TTC549 (cell line): ENCODE data around the gene PDE7B.

Experiments
- FAIRE-seq: peaks from 2 replicates; lab custom pipeline; 2012; peaks lifted over from hg19 to GRCh38; lab: Jason Lieb, UNC

The PDE7B gene

DNA sequence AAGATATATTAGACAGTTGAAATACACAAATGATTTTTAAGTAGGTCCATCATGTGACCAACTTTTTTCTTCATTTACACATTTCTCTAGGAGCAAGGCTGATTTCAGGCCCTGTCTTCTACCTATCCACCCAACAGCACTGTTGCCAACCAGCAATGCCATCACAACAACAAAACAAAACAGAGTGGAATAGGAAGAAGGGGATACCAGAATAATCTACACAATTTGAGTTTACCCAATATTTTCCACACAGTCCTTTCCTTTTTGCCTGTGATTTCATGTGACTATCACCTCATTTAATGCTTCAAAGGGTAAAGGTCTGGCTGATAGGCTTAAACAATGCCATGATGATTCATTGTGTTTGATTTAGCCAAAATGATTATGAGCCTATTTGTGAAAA lies 303.7 kb downstream of the PDE7B start:
- FAIRE-seq = no peak

- FAIRE-seq = no peak
Measured at GRCh38 chr6:136157743-136158142, 306.2 kb downstream of the PDE7B start.

- no peak for FAIRE-seq
Measured at GRCh38 chr6:136158387-136158821, 306.9 kb downstream of the PDE7B start.

DNA sequence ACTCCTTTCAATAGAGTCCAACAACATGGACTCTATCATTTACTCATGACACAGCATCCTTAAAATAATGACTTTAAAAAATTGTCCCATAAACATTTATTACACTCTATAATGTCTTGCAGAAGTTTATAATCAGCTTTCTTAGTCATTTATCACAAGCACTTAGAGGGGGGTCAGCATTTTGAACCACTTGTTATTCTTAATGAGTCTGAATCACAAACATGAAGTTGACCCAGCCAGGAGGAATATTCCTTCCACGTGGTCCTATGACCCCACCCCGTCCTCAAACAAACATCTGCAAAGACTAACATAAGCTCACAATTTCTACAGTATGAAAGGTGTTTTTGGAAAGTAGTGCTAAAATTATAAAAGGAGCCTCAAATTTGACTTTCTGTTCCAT lies 307.5 kb downstream of the PDE7B start:
- FAIRE-seq = no peak

DNA sequence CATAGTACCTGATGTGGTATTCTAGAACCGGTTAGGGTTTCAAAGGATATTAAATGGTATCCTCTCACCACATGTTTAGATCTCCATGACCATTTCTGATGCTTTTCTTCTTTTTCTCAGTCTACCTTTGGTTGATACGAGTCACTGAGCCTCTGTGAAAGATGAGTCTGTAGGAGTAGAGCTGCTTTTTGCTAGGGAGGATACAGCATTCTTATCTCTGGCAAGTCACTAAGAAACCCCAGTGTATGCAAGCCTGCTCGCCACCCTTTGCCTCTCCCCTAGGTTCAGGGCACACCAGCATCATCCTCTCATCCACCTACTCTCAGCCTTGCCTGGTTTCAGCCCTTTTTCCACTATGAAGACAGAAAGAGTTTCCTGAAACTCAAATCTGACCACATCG lies 308.7 kb downstream of the PDE7B start:
- FAIRE-seq = no peak

- no peak for FAIRE-seq
Measured at GRCh38 chr6:136161950-136162349, 310.4 kb downstream of the PDE7B start.

- no peak for FAIRE-seq
Measured at GRCh38 chr6:136163260-136163659, 311.8 kb downstream of the PDE7B start.

DNA sequence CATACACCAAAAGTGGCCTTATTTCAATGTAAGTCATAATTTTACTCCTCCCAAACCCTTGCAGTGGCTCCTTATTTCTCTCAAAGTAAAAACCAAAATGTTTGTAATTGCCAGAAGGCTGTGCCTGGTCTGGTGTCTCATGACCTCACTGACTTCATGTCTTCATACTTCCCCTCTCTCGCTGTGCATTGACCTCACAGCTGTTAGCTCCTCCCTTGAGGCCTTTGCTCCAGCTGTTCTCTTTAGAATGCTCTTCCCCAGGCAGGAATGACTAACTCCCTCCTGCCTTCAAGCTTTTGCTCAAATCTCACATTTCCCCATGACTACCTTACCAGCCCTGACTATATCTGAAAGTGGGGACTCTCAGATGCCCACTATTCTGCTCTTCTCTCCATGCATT lies 315.3 kb downstream of the PDE7B start:
- no peak for FAIRE-seq

DNA sequence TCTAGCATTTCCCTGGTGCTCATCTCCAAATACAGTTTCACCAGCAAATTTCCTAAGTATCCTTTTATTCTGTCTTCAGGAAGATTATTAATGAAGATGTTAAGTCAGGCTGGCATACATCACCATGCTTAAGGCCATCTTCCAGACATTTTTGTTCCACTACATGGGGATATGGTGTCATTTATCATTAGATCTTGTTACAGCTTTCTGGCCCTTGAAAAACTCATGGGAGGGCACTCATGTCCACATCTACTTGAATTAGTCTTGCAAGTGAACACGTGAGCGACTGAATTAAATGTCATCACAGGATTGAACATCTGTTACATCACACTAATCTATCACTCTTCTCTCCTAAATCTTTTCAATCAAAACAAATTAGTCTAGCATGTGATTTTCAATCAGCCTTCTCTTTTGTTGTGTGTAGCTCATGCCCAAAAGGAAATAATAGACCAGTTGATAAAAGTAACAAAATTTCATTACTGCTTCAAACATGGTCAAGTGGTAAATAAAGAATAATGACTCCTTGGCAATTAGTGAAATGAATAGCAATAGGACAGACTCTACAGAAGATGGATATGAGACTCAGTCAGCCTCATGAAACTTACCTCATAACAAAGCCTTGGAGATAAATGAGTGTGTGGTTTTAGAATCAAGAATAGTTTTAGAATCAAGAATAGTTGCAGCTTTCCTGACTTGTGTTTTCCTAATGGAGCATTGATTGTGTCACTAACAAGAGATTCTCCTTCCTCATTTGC lies 318.1 kb downstream of the PDE7B start:
- no peak for FAIRE-seq

DNA sequence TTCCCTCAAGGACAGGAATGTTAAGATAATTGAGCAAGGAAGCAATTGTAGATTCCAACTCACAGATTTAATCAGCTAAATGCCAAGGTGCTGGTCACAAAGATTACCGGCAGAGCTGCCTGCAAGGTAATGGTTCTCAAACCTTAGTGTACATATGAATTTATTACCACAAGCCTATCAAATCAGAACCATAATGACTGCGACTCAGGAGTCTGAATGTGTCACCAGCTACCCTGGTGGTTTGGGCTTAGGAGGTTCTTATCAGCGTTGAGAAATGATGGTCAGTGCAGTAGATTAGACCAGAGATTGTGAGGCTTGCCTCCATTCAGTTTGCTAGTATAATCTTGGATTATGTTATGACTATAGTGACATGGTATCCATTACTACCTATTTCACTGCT lies 319.7 kb downstream of the PDE7B start:
- no peak for FAIRE-seq

DNA sequence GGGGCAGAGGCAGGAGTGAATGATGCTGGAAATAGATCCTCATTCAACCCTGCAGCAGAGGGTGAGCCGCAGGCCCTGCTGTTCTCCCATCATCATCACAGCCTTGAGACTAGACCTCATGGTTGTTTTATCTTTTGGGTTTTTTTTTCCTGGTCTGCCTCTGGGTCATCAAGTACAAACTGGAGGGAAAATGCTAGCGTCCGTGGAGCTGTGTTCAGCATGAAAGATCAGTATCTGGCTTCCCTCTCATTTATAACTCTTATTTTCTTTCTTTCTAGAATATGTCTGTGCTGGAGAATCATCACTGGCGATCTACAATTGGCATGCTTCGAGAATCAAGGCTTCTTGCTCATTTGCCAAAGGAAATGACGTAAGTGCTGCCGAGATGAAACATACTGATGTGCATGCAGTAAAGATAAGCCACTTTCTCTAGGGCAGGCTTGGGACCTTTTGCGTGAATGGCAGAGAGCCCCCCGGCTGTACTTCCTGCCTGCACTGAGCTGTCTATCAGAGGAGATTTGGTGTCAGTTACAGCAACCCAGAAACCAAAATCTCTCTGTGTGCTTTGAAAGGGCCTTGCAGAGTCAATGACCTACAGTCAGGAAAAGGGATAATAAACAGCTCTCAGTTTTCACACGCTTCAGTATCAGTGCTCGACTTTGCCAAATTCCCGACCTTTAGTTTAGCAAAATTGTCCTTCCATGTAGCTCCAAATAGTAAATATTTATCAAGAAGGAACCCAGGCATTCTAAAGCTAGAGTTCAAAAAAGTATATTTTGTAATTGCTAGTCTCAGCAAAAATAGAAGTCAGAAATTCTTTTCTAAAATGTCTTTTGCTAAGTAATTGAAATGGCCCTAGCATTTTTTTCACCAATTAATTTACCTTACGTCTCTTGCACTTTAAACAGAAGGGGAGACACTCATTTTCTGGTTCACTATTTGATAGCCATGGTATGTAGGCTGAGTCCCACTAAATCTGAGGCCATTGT lies 322.3 kb downstream of the PDE7B start:
- FAIRE-seq = no peak

- FAIRE-seq = no peak
Measured at GRCh38 chr6:136174510-136174909, 323.0 kb downstream of the PDE7B start.

GRCh38 chr6:136175873-136176272 lies 324.4 kb downstream of the PDE7B start:
- FAIRE-seq = peak; percentile 11

DNA sequence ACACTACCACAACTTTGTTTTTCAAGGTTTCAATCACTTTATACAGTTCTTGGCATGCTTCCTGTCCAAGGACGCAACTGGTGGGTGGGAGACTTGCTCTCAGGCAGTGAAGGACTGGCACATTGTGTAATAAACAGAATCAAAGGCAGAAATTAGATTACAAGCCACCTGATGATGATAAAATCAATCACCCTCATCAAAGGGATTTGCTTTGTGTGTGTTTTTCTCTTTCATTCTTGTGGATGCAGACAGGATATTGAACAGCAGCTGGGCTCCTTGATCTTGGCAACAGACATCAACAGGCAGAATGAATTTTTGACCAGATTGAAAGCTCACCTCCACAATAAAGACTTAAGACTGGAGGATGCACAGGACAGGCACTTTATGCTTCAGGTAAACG lies 327.2 kb downstream of the PDE7B start:
- FAIRE-seq = no peak

DNA sequence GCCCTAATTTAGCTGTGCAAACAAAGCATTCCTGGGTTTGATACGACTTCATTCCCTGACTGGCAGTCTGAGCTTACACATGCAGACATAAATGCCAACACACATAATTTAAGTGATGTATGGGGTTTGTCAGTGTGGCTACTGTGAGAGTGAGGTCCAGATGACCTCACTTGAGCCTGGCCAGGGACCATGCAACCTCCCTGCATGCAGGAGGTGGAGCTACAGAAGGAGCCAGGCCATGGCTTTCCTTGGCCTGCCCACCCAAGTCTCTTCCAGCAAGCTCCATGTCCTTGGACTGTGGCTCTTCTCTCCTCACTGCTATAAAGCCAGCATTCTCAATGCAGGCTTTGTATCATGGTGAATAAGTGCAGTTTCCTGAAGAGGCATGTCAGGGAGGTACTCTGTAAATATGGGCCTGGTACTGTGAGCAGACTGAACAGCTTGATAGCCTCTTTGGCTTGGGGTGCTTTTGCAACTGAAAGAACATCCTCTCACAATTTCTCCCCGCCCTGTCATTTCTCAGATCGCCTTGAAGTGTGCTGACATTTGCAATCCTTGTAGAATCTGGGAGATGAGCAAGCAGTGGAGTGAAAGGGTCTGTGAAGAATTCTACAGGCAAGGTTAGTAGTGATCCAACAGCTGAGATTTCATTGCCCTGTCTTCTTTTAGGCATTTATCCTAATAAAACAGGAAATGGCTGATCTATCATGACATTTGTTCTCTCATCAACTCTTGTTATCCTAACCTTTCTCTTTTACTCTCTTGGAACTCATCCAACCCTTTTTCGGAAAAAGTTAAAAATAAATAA lies 329.4 kb downstream of the PDE7B start:
- FAIRE-seq = no peak

- FAIRE-seq = no peak
Measured at GRCh38 chr6:136181512-136181833, 330.0 kb downstream of the PDE7B start.

- FAIRE-seq = no peak
Measured at GRCh38 chr6:136181861-136182260, 330.4 kb downstream of the PDE7B start.

DNA sequence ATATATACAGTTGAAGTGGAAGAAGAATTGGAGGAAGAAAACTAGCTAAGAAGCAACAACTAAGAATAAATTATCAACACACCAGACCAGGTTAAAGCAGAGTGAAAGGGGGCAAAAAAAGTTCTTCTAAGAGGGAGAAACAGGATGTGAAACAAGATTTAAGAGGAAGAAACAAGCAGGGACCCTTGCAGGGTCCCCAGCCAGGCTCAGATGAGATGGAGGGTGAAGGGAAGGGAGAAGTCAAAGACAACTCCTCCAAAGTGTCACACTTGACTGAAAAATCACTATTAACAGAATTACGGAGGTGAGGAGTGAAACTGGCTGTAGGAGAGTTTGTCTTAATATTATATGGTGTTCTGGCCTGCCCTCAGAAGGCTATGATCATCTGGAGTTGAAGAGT lies 333.2 kb downstream of the PDE7B start:
- no peak for FAIRE-seq

- FAIRE-seq = no peak
Measured at GRCh38 chr6:136186363-136186762, 334.9 kb downstream of the PDE7B start.

- FAIRE-seq = no peak
Measured at GRCh38 chr6:136188486-136188885, 337.0 kb downstream of the PDE7B start.

- FAIRE-seq = no peak
Measured at GRCh38 chr6:136189104-136189503, 337.6 kb downstream of the PDE7B start.

DNA sequence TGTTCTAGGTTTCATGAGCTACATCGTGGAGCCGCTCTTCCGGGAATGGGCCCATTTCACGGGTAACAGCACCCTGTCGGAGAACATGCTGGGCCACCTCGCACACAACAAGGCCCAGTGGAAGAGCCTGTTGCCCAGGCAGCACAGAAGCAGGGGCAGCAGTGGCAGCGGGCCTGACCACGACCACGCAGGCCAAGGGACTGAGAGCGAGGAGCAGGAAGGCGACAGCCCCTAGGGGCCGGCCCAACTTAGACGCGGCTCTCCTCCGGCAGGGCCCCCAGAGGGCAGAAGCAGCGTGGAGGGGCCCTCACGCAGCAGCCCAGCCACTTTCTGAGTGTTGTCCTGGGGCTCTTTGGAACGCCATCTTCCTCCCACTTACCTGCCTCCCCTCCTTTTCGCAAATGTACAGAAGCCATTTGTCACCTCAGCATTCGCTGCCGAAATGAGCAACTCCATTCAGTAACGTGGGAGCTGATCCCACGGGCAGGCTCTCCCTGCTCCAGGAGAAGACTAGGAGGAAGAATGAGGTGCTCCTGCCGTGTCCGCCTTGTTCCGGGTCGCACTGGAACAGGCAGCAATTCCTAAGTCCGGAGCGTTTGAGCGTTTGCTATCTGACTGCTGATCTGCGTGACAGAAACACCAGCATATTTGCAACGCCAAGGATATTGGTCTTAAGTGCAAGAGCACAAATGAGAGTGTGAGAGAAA lies 340.3 kb downstream of the PDE7B start:
- FAIRE-seq = no peak
